HUES6 (cell line): ENCODE results near the gene ZBTB9.
"Not testable (repeated sequence)": the region's sequence is repeated elsewhere in the genome, so short reads cannot be mapped to it uniquely, and the experiment has no call there.

Experiments used
- H3K27ac ChIP-seq: 2 replicates; pipeline ENCODE4 v1.7.0; 2013; ENCODE audit warnings: low read depth, mild to moderate bottlenecking, low read length, inconsistent platforms
- H3K27me3 ChIP-seq: 2 replicates; pipeline ENCODE4 v1.6.1; 2013; ENCODE audit warnings: low read length; ENCODE audit not compliant: control insufficient read depth, insufficient read depth
- H3K36me3 ChIP-seq: 2 replicates; pipeline ENCODE4 v1.6.1; 2013; ENCODE audit warnings: low read length; ENCODE audit not compliant: control insufficient read depth, insufficient read depth
- H3K4me1 ChIP-seq: 2 replicates; pipeline ENCODE4 v1.6.1; 2013; ENCODE audit warnings: low read length; ENCODE audit not compliant: control insufficient read depth, insufficient read depth
- H3K4me3 ChIP-seq: 2 replicates; pipeline ENCODE4 v1.5.1; 2013; ENCODE audit warnings: low read depth, low read length
- H3K9ac ChIP-seq: one replicate; pipeline ENCODE4 v1.6.1; 2013; ENCODE audit warnings: mild to moderate bottlenecking, low read length
- H3K9me3 ChIP-seq: 2 replicates; pipeline ENCODE4 v1.6.1; 2013; ENCODE audit warnings: low read depth, low read length; ENCODE audit not compliant: control insufficient read depth, insufficient read depth

Gene ZBTB9

DNA sequence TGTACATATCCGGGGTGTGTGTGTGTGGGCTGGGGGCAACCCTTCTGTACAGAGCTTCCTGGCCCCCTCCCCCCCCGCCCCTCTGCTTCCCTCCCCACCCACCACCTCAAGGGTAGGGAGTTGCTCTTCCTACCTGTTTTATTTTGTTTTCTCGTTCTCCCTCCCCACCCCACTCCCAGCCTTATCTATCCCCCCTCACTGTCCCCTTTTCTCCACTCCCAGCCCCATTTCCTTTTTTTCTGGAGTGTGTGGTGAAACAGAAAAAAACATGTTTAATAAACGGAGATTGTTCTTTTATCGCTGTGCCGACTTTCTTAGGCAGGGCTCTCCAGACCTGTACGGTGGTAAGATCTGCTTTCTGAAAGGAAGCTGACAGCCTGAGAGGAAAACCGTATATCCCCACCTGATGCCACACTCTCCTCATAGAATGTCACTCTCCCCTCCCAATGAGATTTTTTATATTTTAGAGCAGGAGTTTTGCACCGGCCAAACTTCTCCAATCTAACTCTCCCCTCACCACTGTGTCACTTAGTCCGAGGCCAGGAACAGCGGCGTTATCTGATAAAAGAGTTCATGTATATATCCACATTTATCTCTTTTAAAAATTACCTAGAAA is 875 bp upstream of the ZBTB9 start:
- peaks cover 58% of the 10 kb centered on the region for H3K36me3 ChIP-seq
- peak overlapping the region; percentile 71 for H3K9ac ChIP-seq
- H3K27ac ChIP-seq: no peak overlapping the region
- H3K4me3 ChIP-seq: peak overlapping the region; percentile 93
- peaks cover 8% of the 10 kb centered on the region for H3K4me1 ChIP-seq
- no peaks in the 10 kb centered on the region for H3K27me3 ChIP-seq
- no peaks in the 10 kb centered on the region for H3K9me3 ChIP-seq

DNA sequence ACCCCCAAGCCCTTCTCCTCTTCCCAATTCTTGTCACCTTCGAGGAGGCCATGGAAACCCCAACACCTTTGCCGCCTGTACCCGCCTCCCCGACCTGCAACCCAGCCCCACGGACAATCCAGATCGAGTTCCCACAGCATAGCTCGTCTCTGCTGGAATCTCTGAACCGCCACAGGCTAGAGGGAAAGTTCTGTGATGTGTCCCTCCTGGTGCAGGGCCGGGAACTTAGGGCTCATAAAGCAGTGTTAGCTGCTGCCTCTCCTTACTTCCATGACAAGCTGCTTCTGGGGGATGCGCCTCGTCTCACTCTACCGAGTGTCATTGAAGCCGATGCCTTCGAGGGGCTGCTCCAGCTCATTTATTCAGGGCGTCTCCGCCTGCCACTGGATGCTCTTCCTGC is 675 bp downstream of the ZBTB9 start:
- H3K27ac ChIP-seq: no peak overlapping the region
- H3K9me3 ChIP-seq: no peaks in the 10 kb centered on the region
- H3K27me3 ChIP-seq: no peaks in the 10 kb centered on the region
- peak overlapping the region; percentile 93 for H3K4me3 ChIP-seq
- H3K9ac ChIP-seq: peak overlapping the region; percentile 85
- H3K36me3 ChIP-seq: peaks cover 42% of the 10 kb centered on the region
- peaks cover 8% of the 10 kb centered on the region for H3K4me1 ChIP-seq

DNA sequence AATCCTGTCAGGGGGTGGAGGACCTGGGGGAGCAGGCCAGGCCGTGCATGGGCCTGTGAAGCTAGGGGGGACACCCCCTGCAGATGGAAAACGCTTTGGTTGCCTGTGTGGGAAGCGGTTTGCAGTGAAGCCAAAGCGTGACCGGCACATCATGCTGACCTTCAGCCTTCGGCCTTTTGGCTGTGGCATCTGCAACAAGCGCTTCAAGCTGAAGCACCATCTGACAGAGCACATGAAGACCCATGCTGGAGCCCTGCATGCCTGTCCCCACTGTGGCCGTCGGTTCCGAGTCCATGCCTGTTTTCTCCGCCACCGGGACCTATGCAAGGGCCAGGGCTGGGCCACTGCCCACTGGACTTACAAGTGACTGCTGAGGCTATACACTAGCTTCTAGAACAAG is 1.8 kb downstream of the ZBTB9 start:
- H3K36me3 ChIP-seq: peaks cover 32% of the 10 kb centered on the region
- no peaks in the 10 kb centered on the region for H3K27me3 ChIP-seq
- H3K9me3 ChIP-seq: no peaks in the 10 kb centered on the region
- peaks cover 8% of the 10 kb centered on the region for H3K4me1 ChIP-seq
- no peak overlapping the region for H3K27ac ChIP-seq
- H3K4me3 ChIP-seq: no peak overlapping the region
- H3K9ac ChIP-seq: no peak overlapping the region

DNA sequence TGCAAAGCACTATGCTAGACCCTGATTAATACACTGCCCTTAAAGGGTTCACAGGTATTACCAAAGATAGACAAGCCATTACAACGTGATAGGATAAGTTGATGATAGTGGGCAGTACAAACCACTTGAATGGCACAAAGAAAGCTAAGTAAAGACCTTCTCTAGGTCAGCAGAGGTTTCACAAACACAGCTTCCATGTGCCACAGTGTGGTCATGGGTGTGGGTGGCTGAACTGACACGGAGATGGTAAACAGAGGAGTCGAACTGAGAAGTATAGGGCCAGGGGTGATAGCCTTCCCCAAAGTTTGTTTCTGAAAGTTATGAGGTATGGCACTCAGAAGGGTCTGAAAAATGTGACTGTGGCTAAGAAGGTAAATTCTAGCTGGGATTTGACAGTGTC is 4.3 kb downstream of the ZBTB9 start:
- Histone ChIP-seq H3K27me3 (no peaks in the 10 kb centered on the region), H3K4me3 (no peak overlapping the region), H3K9me3 (no peaks in the 10 kb centered on the region), H3K9ac (no peak overlapping the region), H3K36me3 (peaks cover 26% of the 10 kb centered on the region), H3K27ac (no peak overlapping the region), H3K4me1 (peaks cover 5% of the 10 kb centered on the region)

DNA sequence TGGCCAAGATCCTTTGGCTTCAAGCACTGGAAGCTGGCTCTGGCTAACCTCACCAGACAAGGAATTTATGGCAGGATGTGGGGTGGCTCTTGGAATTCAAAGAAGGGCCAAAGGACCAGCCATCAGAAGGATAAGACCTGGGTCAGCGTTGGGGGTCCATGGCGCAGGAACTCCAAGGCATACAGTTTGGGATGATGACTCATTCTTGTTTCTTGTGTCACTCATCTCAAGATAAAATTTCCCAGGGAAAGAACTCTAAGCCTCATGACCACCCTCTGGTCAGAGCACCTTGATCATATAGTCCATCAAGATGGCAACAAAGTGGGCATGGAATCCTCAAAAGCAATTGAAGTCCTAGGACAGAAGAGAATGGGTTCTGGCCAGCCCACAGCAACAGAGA is 4.8 kb downstream of the ZBTB9 start:
- no peak overlapping the region for H3K27ac ChIP-seq
- H3K4me1 ChIP-seq: peaks cover 4% of the 10 kb centered on the region

DNA sequence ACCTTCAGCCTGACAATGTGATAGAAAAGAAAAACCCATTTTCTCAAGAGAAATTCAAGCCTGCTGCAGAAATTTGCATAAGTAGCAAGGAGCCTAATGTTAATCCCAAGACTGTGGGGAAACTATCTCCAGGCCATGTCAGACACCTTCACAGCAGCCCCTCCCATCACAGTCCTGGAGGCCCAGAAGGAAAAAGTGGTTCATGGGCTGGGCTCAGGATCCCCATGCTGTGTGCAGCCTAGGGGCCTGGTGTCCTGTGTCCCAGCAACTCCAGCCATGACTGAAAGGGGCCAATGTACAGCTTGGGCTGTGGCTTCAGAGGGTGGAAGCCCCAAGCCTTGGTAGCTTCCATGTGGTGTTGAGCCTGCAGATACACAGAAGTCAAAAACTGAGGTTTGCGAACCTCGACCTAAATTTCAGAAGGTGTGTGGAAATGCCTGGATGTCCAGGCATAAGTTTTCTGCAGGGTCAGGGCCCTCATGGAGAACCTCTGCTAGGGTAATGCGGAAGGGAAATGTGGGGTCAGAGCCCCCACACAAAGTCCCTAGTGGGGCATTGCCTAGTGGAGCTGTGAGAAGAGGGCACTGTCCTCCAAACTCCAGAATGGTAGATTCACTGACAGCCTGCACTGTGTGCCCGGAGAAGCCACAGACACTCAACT is 11.8 kb downstream of the ZBTB9 start:
- Histone ChIP-seq H3K4me1 (no peaks in the 10 kb centered on the region), H3K9me3 (0 out of 2 replicates have a peak, but pooled peaks cover 2% of the 10 kb centered on the region), H3K27me3 (no peaks in the 10 kb centered on the region), H3K27ac (no peak overlapping the region), H3K36me3 (no peaks in the 10 kb centered on the region), H3K4me3 (no peak overlapping the region), H3K9ac (no peak overlapping the region)

More for the DNA sequence above, 4.8 kb downstream of the ZBTB9 start:
- Histone ChIP-seq H3K9ac (no peak overlapping the region), H3K9me3 (no peaks in the 10 kb centered on the region), H3K36me3 (peaks cover 26% of the 10 kb centered on the region), H3K4me3 (no peak overlapping the region), H3K27me3 (no peaks in the 10 kb centered on the region)

DNA sequence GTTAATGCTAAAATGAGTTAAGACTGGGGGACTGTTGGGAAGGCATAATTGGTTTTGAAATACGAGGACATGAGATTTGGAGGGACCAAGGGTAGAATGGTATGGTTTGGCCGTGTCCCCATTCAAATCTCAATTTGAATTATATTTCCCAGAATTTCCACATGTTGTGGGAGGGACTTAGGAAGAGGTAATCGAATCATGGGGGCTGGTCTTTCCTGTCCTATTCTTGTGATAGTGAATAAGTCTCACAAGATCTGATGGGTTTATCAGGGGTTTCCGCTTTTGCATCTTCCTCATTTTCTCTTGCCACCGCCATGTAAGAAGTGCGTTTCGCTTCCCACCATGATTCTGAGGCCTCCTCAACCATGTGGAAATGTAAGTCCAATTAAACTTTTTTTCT is 12.7 kb downstream of the ZBTB9 start:
- 0 out of 2 replicates have a peak, but pooled peaks cover 2% of the 10 kb centered on the region for H3K9me3 ChIP-seq
- no peaks in the 10 kb centered on the region for H3K4me1 ChIP-seq
- no peaks in the 10 kb centered on the region for H3K27me3 ChIP-seq
- no peaks in the 10 kb centered on the region for H3K36me3 ChIP-seq
- H3K9ac ChIP-seq: no peak overlapping the region
- no peak overlapping the region for H3K4me3 ChIP-seq
- H3K27ac ChIP-seq: no peak overlapping the region

DNA sequence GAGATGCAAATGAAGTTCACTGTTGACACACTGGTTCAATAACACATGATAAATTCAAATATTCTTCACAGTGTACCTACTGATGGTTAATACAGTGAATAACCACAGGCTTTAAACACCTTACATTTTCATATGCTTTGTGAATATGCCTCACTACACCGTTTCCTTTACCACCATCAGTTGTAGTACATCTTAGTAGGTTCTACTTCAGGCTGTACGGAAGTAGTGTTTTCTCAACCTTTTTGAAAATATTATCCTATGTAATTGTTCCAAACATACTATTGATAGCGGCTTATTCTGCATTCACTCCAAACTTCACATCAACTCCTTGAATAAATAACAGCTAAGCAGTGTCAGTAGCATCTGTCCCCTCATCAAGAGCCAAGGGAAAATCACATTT is 15.3 kb downstream of the ZBTB9 start:
- H3K27ac ChIP-seq: no peak overlapping the region
- no peaks in the 10 kb centered on the region for H3K4me1 ChIP-seq
- 0 out of 2 replicates have a peak, but pooled peaks cover 2% of the 10 kb centered on the region for H3K9me3 ChIP-seq
- no peak overlapping the region for H3K4me3 ChIP-seq
- no peak overlapping the region for H3K9ac ChIP-seq
- H3K27me3 ChIP-seq: no peaks in the 10 kb centered on the region
- no peaks in the 10 kb centered on the region for H3K36me3 ChIP-seq

DNA sequence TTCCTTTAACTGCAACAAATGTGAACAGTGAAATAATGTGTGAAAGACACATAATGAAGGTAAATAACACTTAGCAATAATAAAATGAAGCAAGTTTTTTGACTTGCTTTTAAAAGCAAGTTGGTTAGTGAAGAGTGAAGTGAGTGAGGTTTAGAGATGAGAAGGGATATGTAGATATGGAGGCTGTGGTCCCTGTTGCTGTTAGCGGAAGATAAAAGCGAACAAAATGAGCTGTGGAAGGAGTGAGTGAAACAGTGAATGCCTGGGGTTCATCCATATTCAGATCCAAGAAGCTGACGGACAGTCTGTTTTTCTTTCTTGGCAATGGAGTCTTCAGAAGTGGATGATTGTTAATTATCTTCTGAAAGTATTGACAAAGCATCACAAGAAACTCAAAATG is 23.5 kb downstream of the ZBTB9 start:
- H3K4me1 ChIP-seq: no peaks in the 10 kb centered on the region
- no peak overlapping the region for H3K27ac ChIP-seq
- no peaks in the 10 kb centered on the region for H3K9me3 ChIP-seq

DNA sequence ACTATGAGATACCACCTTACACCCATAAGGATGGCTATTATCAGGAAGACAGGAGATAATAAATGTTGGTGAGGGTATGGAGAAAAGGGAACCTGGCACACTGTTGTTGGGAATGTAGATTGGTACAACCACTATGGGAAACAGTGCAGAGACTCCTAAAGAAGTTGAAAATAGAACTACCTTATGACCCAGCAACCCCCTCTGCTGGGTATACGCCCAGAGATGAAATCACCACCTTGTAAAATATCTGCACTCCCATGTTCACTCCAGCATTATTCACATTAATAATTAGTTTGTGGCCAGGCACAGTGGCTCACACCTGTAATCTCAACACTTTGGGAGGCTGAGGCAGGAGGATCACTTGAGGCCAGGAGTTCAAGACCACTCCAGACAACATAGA is 26.8 kb downstream of the ZBTB9 start:
- Histone ChIP-seq H3K4me1 (no peaks in the 10 kb centered on the region), H3K27ac (no peak overlapping the region), H3K27me3 (no peaks in the 10 kb centered on the region), H3K4me3 (no peak overlapping the region), H3K9me3 (no peaks in the 10 kb centered on the region), H3K36me3 (no peaks in the 10 kb centered on the region), H3K9ac (no peak overlapping the region)

More for the DNA sequence above, 23.5 kb downstream of the ZBTB9 start:
- Histone ChIP-seq H3K9ac (no peak overlapping the region), H3K27me3 (no peaks in the 10 kb centered on the region), H3K36me3 (no peaks in the 10 kb centered on the region), H3K4me3 (no peak overlapping the region)

DNA sequence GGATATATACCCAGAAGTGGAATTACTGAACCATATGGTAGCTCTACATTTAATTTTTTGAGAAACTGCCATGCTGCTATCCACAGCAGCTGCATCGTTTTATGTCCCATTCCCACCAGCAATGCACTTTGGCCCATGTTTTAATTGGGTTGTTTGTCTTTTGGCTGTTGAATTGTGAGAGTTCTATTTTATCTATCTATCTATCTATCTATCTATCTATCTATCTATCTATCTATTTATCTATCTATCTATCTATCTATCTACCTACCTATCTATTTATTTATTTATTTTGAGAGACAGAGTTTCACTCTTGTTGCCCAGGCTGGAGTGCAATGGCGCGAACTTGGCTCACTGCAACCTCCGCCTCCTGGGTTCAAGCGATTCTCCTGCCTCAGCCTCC is 28.2 kb downstream of the ZBTB9 start:
- H3K4me1 ChIP-seq, H3K4me3 ChIP-seq, H3K27me3 ChIP-seq, H3K36me3 ChIP-seq, H3K9ac ChIP-seq, H3K27ac ChIP-seq, H3K9me3 ChIP-seq: not testable (repeated sequence)
